GM12878 (cell line): Measurements from ENCODE around the gene DBNL.

Source experiments
- POLR2AphosphoS2 ChIP-seq: IDR thresholded peaks from 2 replicates; pipeline ENCODE4 v1.6.1; 2011; ENCODE audit warnings: low read depth, mild to moderate bottlenecking, low read length, improper control_type of control experiment, moderate library complexity
- SP1 ChIP-seq: IDR thresholded peaks from one replicate; pipeline ENCODE4 v1.6.1; 2011; ENCODE audit warnings: low read depth, low read length

DNA sequence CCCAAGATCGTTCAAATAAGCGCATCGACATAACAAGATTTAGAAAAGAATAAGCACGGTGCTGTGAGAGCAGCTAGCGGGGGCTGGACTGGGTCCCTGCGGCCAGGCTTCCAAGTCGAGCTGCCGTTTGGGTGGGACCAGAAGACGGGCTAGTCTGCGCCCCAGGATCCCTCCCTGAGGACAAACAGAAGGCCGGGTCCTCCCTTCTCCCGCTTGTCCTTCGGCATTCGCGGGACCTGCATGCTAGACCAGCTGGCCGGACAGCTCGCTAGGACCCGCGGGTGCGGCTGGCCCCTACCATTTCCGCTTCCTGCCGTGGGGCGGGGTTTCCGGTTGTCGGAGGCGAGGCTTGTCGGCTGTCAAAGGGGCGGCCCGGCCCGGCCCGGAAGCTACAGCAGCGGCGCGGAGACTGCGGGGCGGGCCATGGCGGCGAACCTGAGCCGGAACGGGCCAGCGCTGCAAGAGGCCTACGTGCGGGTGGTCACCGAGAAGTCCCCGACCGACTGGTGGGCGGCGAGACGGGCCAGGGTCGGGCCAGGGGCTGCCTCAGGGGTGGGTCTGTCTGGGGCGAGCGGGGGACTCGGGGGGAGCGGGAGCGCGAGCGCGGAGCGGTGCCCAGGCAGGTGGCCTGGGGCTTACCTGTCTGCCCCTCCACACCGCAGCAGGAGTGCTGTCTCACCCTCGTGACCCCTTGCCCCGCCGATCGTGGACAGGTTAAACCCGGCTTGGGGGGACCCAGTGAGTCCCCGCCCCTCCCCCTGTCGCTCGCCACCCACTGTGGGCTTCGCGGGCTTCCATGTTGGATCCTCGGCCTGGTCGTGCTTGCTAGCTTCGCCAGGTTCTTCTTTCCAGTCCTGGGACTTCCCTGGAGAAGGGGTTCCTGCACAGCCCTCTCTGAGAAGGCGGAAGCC, at the start of gene DBNL:
- TF ChIP-seq SP1 (no peak), POLR2AphosphoS2 (peak; percentile 92)
